Activated CD4-positive, alpha-beta T cell treated with anti-CD3 and anti-CD28 coated beads, Interleukin-10, Interleukin-2, amounts not matched to agents 100 ng/mL and 50 ng/mL, durations not matched to agents 16 hours and 8 hours (primary cell): Measurements from ENCODE around the gene PITPNM3.
A peak's percentile ranks its signal among the peaks of the same experiment; 100 is the strongest.

Experiments
- DNase-seq: peaks from one replicate; pipeline ENCODE4 v3.0.0-alpha.2; 2020

PITPNM3 gene

DNA sequence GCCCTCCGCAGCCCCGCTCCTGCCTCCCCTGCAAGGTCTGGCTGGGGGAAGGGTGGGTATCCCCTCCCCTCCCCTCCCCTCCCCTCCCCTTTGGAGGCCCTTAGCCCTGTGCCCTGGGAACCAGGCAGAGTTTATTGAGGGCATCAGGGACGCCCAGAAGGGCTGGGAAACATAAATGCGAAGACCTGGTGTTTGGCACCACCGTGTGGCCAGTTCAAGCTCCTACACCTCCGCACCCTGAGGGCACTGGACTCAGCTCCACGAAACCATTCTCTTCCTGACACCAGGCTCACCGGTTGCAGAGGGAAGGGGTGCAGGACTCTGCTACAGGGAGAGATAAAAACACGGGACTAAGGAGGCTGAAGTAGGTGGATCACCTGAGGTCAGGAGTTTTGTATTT, 120.4 kb downstream of the PITPNM3 start:
- DNase-seq, result peak; percentile 69

DNA sequence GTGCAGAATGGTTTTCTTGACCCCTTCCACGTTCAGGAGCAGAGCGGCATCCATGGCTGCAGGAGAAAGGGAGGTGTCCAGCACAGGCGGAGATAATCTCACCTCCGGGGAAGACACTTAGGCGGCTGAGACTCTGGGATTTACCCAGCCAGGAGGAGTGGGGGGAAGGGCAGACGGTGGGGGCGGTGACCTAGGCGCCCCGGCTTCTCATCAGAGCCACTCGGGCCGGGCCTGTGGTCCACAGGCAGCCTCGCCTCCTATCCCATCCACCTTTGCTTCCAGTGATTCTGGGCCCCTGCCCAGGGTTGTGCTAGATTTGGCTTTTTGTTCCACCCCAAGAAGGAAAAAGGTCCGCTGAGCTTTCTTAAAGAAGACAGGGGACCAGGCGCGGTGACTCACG, 121.3 kb downstream of the PITPNM3 start, which contains the start of gene AIPL1:
AIPL1 (minus strand) TSS at position 71 of the 400 bp plus-strand sequence; CDS start at position 54, 17 bp downstream.
- DNase-seq, result no peak

DNA sequence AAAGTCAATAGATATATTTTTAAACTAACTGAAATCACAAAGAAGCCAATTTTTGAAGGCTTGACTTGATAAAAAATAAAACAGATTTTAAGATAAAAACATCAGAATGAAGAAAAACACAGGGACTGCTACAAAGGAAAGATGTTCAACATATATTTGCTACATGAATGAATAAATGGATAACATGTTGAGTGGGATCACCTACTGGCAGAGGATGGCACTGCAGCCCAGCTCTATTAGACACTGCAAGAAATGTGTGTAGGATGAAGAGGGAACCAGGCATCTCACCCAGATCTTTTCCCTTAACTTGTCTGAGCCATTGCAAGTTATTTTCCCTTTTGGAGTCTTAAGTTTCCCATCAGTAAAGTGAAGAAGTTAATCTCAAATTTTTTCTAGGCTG, 125.6 kb downstream of the PITPNM3 start:
- no peak for DNase-seq

DNA sequence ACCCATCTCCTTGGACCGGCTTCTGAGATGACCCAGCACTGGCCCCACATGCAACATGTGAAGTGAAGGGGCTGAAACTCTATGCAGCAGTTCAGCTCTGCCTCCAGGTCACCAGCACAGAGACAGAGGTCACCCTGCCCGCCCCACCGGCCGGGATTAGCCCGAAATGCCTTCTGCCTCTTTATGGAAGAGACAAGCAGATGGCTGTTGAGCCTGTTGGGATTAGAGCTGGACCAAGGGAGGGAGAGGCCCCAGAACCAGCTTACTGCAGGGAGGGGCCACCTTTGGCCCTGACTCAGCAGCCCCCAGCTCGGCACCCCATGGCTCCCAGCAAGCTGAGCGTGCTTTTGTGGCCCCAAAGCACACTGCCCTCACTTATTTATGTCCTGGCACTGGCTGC, 127.1 kb downstream of the PITPNM3 start:
- DNase-seq, result no peak

DNA sequence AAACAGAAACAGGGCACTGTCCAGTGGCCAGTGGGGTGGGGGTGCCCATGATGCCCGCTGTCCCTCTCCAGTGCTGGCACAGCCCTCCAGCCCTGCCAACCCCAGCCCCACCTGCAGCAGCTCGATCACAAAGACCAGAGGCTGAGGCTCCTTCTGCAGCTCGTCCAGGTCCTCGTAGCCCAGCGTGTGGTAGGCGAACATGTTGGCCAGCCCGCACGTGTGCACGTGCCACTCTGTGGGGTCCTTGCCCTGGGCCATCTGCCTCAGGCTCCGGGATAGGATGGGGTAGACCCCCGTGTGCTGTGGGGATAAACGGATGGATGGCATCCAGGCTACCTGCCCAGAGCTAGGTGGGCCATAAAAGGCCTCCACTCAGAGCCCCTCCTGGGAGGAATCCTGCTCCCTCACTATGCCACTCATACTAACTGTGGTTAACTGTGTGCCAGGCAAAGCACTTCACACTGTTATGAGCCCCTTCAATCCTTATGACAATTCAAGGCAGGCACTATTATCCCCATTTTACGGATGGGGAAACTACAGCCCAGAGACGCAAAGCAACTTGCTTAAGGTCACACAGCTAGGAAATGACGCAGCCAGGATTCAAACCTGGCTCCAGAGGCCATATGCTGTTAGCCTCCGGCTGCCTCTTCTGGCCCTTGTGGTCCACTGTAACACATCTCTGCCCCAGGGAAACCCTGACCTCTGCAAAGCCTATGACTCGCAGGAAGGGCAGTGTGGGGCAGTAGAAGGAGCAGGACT, 128.0 kb downstream of the PITPNM3 start:
- DNase-seq, result no peak

DNA sequence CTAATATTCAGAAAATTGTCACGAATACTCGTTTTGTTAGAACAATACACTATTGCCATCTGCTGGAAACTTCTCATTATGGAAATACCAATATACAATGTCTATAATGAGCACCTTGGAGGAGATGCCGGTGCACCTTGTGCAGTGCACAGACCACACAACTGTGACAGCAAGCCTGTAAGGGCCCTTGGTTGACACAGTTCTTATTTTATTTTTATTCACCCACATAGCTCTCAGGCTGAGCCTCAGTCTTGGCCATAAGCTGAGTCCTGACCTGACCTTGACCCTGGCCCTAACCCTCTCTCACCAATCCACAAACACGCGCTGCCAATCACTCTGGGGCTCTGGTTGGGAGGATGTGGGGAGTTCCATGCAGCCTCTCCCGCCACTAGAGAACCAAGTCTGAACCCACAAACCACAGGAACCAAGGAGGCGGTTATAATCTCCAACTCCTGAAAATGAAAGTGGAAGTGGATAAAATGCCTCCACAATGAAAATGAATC, 129.0 kb downstream of the PITPNM3 start:
- peak; percentile 81 for DNase-seq

DNA sequence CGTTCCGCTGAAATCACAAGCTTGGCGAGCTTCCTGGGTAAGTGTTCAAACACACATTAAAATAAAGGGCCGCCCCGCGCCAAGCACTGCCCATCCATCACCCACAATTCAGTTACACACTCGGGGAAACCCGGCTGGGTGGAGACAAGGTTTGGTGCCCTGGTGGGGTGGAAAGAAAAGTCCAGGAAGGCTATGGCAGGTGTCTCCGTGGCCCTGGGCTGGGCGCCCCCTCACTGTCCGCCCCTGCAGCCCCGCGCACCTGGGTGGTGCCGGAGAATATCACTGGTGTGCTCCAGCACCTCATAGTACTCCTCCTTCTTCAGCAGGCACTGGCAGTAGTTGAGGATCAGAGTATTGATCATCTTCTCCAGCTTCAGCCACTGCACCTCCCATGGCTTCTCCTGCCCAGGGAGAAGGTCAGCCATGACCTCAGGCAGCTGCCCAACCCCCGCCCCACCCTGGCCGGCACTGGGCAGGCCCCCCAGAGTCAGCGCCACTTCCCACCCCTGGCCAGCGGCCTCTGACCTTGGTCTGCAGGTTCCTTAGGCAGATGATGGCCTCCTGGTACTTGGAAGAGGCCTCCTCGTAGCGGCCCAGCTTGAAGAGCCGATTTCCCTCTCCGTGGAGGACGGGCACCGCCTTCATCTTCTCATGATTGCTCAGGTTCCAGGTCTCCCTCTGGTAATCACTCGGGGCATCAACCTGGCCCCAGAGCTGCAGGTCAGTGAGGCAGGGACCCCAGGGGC, 129.8 kb downstream of the PITPNM3 start:
- no peak for DNase-seq

DNA sequence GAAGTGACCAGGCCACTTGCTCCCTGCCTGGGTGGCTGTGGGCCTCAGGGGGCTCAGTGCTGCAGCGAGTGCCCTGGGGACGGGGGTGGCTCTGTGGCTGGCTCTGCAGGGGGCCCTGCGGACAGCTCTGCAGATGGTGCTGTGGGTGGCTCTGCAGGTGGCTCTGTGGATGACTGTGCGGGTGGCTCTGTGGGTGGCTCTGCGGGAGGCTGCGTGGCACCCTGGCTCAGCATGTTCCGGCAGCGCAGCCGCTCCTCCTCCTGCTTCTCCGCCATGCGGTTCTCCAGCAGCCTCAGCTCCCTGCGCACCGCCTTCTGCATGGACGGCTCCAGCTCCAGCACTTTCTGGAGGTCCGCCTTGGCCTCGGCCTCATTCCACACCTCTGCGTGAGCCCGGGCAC, 130.9 kb downstream of the PITPNM3 start:
- no peak for DNase-seq

DNA sequence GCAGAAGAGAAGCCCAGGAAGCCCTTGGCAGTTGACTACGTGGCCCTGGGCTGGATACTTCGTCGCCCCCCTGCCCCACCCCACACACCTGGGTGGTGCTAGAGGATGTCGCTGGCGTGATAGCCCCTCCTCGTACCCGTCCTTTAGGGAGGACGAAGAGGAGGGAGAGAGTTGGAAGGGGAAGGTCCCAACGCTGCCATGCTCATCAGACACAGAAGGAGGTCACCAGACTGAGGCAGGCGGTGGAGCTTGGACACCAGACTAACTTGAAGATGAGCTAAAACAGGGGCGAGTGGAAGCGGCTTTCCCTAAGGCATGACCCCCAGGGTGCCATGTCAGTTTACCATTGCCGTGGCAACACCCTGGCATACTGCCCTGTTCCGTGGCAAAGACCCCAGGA, 132.4 kb downstream of the PITPNM3 start:
- no peak for DNase-seq

DNA sequence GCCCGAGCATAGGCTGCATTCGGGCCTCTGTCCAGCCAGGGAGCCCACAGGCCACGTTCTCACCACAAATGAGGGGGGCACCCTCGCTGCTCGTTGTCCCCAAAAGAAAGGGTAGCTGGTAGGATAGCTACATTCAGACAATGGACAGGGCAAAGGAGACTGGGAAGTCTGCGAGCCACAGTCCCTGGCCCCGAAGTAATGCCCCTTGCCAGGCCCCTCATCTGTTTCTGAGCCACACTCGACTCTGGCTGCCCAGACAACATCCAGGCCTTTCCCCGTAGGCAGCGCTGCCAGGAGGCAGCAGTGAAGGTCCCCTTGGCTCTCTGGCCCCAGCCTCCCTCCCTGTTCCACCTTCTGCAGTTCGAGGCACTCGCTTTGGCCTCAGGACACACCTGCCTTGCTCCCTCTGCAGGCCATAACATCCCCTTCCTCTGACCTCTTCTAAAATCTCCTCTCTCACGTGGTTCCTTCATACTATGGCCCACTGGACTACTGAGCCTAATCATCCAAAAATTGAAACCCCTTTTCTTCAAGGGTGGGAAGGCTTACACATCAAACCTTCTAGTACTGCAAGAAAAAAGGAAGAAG, 133.6 kb downstream of the PITPNM3 start:
- DNase-seq, result no peak

DNA sequence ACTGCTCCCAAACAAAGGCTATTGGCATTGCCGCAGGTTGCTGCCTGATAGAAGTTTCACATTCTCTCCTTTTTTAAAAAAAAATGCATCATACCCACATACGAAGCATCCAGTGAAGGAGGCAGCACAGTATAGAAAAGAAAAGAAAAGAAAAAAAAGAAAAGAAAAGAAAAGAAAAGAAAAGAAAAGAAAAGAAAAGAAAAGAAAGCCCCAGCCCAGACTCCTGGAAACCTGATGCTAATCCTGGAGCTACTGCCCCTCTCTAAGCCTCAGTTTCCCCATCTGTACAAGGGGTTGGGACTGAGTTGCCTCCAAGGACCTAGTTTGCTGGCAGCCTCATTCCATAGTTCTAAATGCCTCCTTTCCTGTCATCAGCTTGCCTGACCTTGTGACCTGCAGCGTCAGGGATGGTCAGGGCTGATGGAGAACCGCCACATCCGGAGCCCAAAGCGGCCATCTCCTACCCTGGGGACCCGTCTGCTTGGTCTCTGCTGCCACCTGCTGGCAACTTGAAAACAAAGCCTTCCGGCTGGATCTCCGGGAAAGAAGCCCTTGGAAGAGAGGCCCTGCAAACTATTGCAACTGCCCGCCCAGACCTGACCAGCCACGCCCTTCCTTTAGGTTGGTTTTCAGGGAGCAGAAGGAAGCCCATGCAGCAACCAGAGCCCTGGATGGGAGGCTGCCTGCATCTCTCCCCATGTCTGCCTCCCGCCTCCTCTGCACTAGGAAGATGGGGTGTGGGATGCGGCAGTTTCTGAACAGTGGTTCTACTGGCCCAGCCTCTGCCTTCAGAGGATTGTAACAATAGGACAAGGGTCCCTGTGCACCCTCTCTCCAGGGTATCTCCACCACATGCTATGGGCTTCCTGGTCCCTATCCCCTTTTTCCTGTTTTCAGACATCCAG, 134.4 kb downstream of the PITPNM3 start:
- peak; percentile 75 for DNase-seq

DNA sequence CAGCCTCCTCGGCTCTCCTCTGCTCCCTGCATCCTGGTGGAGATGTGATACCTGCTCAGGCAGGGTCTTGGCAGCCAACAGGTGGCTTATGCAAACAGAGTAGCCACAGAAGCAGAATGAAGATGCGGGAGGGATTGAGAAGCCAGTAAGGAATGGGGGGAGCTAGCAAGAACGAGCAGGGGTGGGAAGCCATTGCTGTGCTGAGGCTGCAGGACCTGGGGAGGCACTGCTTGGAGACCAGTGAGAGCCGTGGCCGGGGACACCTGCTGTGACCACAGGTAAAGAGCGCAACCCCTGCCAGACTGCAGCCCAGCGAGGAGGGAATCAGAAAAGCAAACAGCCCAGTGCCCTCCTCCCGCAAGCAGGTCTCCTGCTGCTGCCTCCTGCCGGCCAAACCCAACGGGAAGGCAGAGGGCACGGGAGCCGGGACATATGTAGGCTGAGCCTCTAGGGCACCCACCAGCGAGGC, 136.1 kb downstream of the PITPNM3 start:
- DNase-seq, result peak; percentile 9

DNA sequence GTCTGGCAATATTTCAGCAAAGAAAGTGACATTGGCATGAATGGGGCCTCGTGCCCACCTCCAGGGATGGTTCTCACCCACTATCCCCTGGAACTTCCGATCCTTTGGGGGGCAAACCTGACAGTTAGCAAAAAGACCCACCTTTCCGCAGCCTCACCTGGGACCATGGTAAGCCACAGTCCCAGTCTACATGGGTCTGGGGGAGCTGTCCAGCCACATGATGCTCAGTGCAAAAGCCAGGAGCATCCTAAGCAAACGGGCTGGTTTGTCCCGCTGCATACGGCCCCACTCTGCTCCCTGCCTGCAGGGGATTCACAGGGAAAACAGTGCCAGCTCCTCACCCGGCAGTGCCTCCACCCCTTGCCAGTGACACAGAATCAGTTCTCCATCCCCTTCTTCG, 140.7 kb downstream of the PITPNM3 start:
- DNase-seq, result no peak

DNA sequence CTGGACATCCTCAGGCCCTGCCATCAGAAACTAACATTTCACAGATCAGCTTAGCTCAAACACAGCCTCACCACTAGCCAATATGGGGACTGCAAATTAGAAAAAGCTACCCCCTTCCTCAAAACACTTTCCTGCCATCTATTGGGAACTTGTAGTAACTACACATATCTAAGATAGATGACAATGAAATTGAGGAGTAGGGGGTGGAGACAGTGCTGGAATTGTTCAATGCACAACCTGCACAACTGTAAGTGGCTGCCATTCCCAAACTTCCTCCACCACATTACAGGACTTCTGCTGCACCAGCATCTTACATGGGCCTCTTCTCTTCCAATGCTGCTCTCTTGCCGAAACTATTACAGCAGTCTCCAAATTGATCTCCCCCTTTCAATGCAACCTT, 143.3 kb downstream of the PITPNM3 start:
- peak; percentile 48 for DNase-seq

DNA sequence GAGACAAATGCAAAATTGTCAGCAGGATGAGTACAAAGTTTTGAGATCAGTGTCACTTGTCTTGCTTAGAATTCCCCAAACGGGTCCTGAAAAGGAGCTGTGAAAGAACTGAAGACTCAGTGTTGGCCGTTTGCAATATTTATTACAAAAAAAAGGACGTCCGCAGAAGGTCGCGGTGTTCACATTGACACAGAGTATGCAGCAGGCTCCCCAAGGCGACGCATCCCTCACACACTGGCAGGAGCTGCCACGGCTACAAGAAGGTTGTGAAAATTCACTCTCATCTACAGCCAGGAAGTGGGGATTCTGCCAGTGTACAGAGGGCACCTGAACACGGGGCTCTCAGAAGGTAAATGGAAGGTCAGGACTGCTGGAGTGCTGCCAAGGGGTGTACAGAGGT, 147.6 kb downstream of the PITPNM3 start:
- DNase-seq, result no peak

DNA sequence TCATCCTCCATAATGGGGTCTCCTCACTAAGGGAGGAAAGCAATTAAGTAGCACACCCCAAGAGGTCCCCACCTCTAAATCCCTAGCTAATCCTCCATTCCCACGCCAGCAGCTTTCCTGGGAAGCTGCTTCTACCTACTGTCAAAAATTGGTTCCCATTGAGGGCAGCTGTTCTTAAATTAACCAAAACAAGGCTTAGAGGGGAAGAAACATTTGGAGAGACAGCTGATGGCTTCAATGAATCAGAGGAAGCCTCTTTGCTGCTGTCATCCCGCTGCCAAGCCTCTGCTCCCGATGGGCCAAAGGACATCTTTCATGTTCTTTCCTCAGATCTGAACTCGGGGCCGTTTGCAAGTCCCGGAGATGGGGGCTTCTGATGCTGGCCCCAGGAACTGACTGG, 148.1 kb downstream of the PITPNM3 start:
- no peak for DNase-seq

DNA sequence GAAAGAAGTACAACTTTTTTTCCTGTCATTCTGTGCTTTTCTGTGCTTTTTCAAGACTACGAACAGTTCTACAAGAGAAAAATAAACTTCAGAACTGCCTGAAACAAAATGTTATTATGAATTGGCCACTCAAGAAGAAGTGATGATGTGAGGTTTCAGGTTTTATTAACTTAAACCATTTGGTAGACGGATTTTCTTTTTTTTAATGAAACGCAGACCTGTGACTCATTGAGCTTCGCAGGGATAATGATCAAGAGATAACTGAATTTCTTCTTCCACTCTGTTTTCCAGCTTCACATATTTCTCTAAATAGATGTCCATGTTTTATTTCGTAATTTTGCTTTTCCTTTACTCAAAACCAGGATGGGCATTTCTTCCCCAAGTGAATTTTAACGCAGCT, 154.1 kb downstream of the PITPNM3 start:
- DNase-seq, result no peak
